ENCODE data around the gene PDE10A. TPM values are rescaled to one million over a fixed set of nuclear protein-coding genes. Genes with fewer than 3 reads are reported as not detected.

The PDE10A gene
- total and polyA plus RNA-seq, 2 experiments from 2014 or later, result 2.0 to 7.2 TPM

- Histone ChIP-seq H3K9me2 (replicated peaks; ENCODE audit: insufficient read depth) (no peaks in the 10 kb centered on the region), H3K27ac (no peak overlapping the region), H3K79me2 (no peaks in the 10 kb centered on the region), H3K4me3 (no peak overlapping the region), H3K36me3 (replicated peaks; ENCODE audit: insufficient read depth, low read depth) (no peaks in the 10 kb centered on the region), H3K4me1 (ENCODE audit: insufficient read depth) (peaks cover 11% of the 10 kb centered on the region), H3K9me3 (ENCODE audit: low read depth) (no peaks in the 10 kb centered on the region), H3K4me2 (no peak overlapping the region), H4K20me1 (ENCODE audit: insufficient read depth, poor library complexity, severe bottlenecking) (no peaks in the 10 kb centered on the region), H2AFZ (no peak overlapping the region), H3K27me3 (no peaks in the 10 kb centered on the region)
- no peak for TF ChIP-seq EZH2 (IDR thresholded peaks at IDR 0.05; ENCODE audit: borderline replicate concordance)
- TF ChIP-seq CTCF (IDR thresholded peaks at IDR 0.05; ENCODE audit: poor library complexity), result no peak
- no peak for TF ChIP-seq EZH2phosphoT487 (IDR thresholded peaks at IDR 0.05; ENCODE audit: low read depth, severe bottlenecking, unreplicated experiment)
- 90% methylated on average over 13 of the region's 13 CpGs for WGBS (ENCODE audit: low lambda C conversion rate, missing lambda C conversion rate)
- no peak for DNase-seq (ENCODE audit: low spot score)
Observed at GRCh38 chr6:165577556-165577955, 85.5 kb downstream of the PDE10A start.

- Histone ChIP-seq H3K4me2 (no peak overlapping the region), H3K36me3 (replicated peaks; ENCODE audit: insufficient read depth, low read depth) (no peaks in the 10 kb centered on the region), H4K20me1 (ENCODE audit: insufficient read depth, poor library complexity, severe bottlenecking) (no peaks in the 10 kb centered on the region), H3K4me1 (ENCODE audit: insufficient read depth) (peaks cover 11% of the 10 kb centered on the region), H3K4me3 (no peak overlapping the region), H3K9me2 (replicated peaks; ENCODE audit: insufficient read depth) (no peaks in the 10 kb centered on the region), H3K9me3 (ENCODE audit: low read depth) (no peaks in the 10 kb centered on the region), H3K27ac (no peak overlapping the region), H2AFZ (no peak overlapping the region), H3K27me3 (no peaks in the 10 kb centered on the region), H3K79me2 (no peaks in the 10 kb centered on the region)
- no peak for TF ChIP-seq CTCF (IDR thresholded peaks at IDR 0.05; ENCODE audit: poor library complexity)
- no peak for TF ChIP-seq EZH2phosphoT487 (IDR thresholded peaks at IDR 0.05; ENCODE audit: low read depth, severe bottlenecking, unreplicated experiment)
- TF ChIP-seq EZH2 (IDR thresholded peaks at IDR 0.05; ENCODE audit: borderline replicate concordance), result no peak
- no peak for DNase-seq (ENCODE audit: low spot score)
- WGBS (ENCODE audit: low lambda C conversion rate, missing lambda C conversion rate), result 80% methylated on average over 3 of the region's 3 CpGs
Observed at GRCh38 chr6:165575158-165575549, 87.9 kb downstream of the PDE10A start.

- no peak overlapping the region for H2AFZ ChIP-seq
- peaks cover 11% of the 10 kb centered on the region for H3K4me1 ChIP-seq (ENCODE audit: insufficient read depth)
- H3K36me3 ChIP-seq (replicated peaks; ENCODE audit: insufficient read depth, low read depth), result no peaks in the 10 kb centered on the region
- no peaks in the 10 kb centered on the region for H3K9me2 ChIP-seq (replicated peaks; ENCODE audit: insufficient read depth)
- H3K27ac ChIP-seq, result peak overlapping the region; percentile 59
- TF ChIP-seq CTCF (IDR thresholded peaks at IDR 0.05; ENCODE audit: poor library complexity) (no peak), EZH2phosphoT487 (IDR thresholded peaks at IDR 0.05; ENCODE audit: low read depth, severe bottlenecking, unreplicated experiment) (no peak), EZH2 (IDR thresholded peaks at IDR 0.05; ENCODE audit: borderline replicate concordance) (no peak)
- no peaks in the 10 kb centered on the region for H3K9me3 ChIP-seq (ENCODE audit: low read depth)
- peak overlapping the region; percentile 23 for H3K4me2 ChIP-seq
- no peaks in the 10 kb centered on the region for H3K79me2 ChIP-seq
- H3K4me3 ChIP-seq, result no peak overlapping the region
- DNase-seq (ENCODE audit: low spot score), result no peak
- no peaks in the 10 kb centered on the region for H3K27me3 ChIP-seq
- WGBS (ENCODE audit: low lambda C conversion rate, missing lambda C conversion rate), result 65% methylated on average over 6 of the region's 6 CpGs
- no peaks in the 10 kb centered on the region for H4K20me1 ChIP-seq (ENCODE audit: insufficient read depth, poor library complexity, severe bottlenecking)
Observed at GRCh38 chr6:165574220-165575157, 88.6 kb downstream of the PDE10A start.
